Activated B cell treated with CpG ODN at 0.5 μM for 24 hours (primary cell): ENCODE data around the gene ANKRD39. TPM values are rescaled to one million over a fixed set of nuclear protein-coding genes. Genes with fewer than 3 reads are reported as not detected.

Experiments used
- ATAC-seq: fragments of 200-7000 bp; cut with Tn5 transposase; one replicate; pipeline ENCODE4 v1.10.0; 2021; ENCODE audit warnings: low read depth, mild to moderate bottlenecking, moderate library complexity
- CTCF ChIA-PET: fragments of 350-600 bp; sonication (Branson Sonifier 250); formaldehyde crosslinking; loops from one replicate; lab custom pipeline; 2021; ENCODE audit warnings: antibody characterized with exemption; lab: Charles Lee
- POLR2A ChIA-PET: fragments of 350-600 bp; sonication (Branson Sonifier 250); formaldehyde crosslinking; loops from one replicate; lab custom pipeline; 2021; ENCODE audit warnings: antibody characterized with exemption; lab: Charles Lee
- DNase-seq: peaks from one replicate; pipeline ENCODE4 v3.0.0; 2022
- H3K27ac Mint-ChIP-seq: one replicate; pipeline ENCODE4 v1.8.0; 2020; ENCODE audit warnings: mixed read lengths
- H3K27me3 Mint-ChIP-seq: one replicate; pipeline ENCODE4 v1.8.0; 2021; ENCODE audit warnings: mixed read lengths
- H3K36me3 Mint-ChIP-seq: one replicate; pipeline ENCODE4 v1.8.0; 2021; ENCODE audit warnings: low read depth, mixed read lengths
- H3K4me1 Mint-ChIP-seq: one replicate; pipeline ENCODE4 v1.8.0; 2021; ENCODE audit warnings: mixed read lengths
- H3K4me3 Mint-ChIP-seq: one replicate; pipeline ENCODE4 v1.8.0; 2020; ENCODE audit warnings: mild to moderate bottlenecking, mixed read lengths
- H3K9me3 Mint-ChIP-seq: one replicate; pipeline ENCODE4 v1.8.0; 2020; ENCODE audit warnings: mixed read lengths
- CTCF ChIP-seq: fragments of 200-600 bp; IDR thresholded peaks from one replicate; pipeline ENCODE4 v1.8.0; 2022; ENCODE audit warnings: antibody characterized with exemption, mild to moderate bottlenecking
- intact Hi-C: fragments of 100-400 bp; cut with micrococcal nuclease; formaldehyde crosslinking; loops from one replicate; pipeline ENCODE4 v1.15.1; 2024
- total RNA-seq: library from RNA; stranded (reverse); gene quantifications from 2 replicates; pipeline ENCODE4 v1.2.3, GENCODE V29; 2022

The ANKRD39 gene
- total RNA-seq, 1 donor from 2014 or later: 12.7 TPM

- no peak for ATAC-seq
- no peak for DNase-seq
- Mint-ChIP-seq H3K27ac (no peak overlapping the region), H3K9me3 (no peaks in the 10 kb centered on the region), H3K27me3 (no peaks in the 10 kb centered on the region), H3K4me1 (peaks cover 16% of the 10 kb centered on the region), H3K4me3 (no peak overlapping the region), H3K36me3 (peaks cover 16% of the 10 kb centered on the region)
- intact Hi-C loops: no loop called here
- ChIA-PET CTCF (no interaction called here), POLR2A (interaction anchor here (0.5 to 1.5 kb wide), 2 partner anchors 15 to 208 kb away, joined by 3 to 6 read pairs; partner anchors contain the start of gene ANKRD39)
- no peak for TF ChIP-seq CTCF
Observed at GRCh38 chr2:96842600-96842999, 15.2 kb downstream of the ANKRD39 start.

GRCh38 chr2:96841701-96842495 is 15.9 kb downstream of the ANKRD39 start:
- ChIA-PET POLR2A (interaction anchor here (1.5 kb wide), 1 partner anchor 16 kb away, joined by 6 read pairs; the partner anchor contains the start of gene ANKRD39), CTCF (no interaction called here)
- ATAC-seq (no peak), DNase-seq (no peak)
- no peaks in the 10 kb centered on the region for H3K9me3 Mint-ChIP-seq
- H3K27me3 Mint-ChIP-seq: no peaks in the 10 kb centered on the region
- peaks cover 12% of the 10 kb centered on the region for H3K36me3 Mint-ChIP-seq
- TF ChIP-seq CTCF: no peak
- no peak overlapping the region for H3K27ac Mint-ChIP-seq
- no peak overlapping the region for H3K4me3 Mint-ChIP-seq
- intact Hi-C loops: no loop called here
- H3K4me1 Mint-ChIP-seq: peaks cover 16% of the 10 kb centered on the region

- CTCF ChIA-PET: interaction anchor here (0.6 to 0.9 kb wide), 2 partner anchors 18 to 24 kb away, joined by 3 read pairs; partner anchors contain the start of genes ANKRD39 and CNNM3
Observed at GRCh38 chr2:96839875-96840850, 17.7 kb downstream of the ANKRD39 start.

GRCh38 chr2:96839293-96839874 is 18.4 kb downstream of the ANKRD39 start:
- H3K36me3 Mint-ChIP-seq: peaks cover 16% of the 10 kb centered on the region
- no peak for TF ChIP-seq CTCF
- no peaks in the 10 kb centered on the region for H3K27me3 Mint-ChIP-seq
- DNase-seq (peak; percentile 73), ATAC-seq (peak; percentile 98)
- intact Hi-C loops: loop anchor here (1.0 kb wide), 2 partner anchors 19 to 30 kb away; partner anchors contain the start of gene ANKRD39
- no peak overlapping the region for H3K27ac Mint-ChIP-seq
- POLR2A ChIA-PET: interaction anchor here (1.6 to 2.0 kb wide), 2 partner anchors 18 to 23 kb away, joined by 8 to 14 read pairs; partner anchors contain the start of genes ANKRD39 and CNNM3
- CTCF ChIA-PET: interaction anchor here (0.6 to 0.9 kb wide), 2 partner anchors 19 to 23 kb away, joined by 3 read pairs; partner anchors contain the start of genes ANKRD39 and CNNM3
- peaks cover 16% of the 10 kb centered on the region for H3K4me1 Mint-ChIP-seq
- no peaks in the 10 kb centered on the region for H3K9me3 Mint-ChIP-seq
- peak overlapping the region; percentile 56 for H3K4me3 Mint-ChIP-seq

More at GRCh38 chr2:96839875-96840850, 17.7 kb downstream of the ANKRD39 start:
- H3K27ac Mint-ChIP-seq: no peak overlapping the region
- peak overlapping the region; percentile 32 for H3K4me3 Mint-ChIP-seq
- intact Hi-C loops: loop anchor here (1.0 kb wide), 2 partner anchors 18 to 29 kb away; partner anchors contain the start of gene ANKRD39
- peaks cover 13% of the 10 kb centered on the region for H3K36me3 Mint-ChIP-seq
- no peaks in the 10 kb centered on the region for H3K27me3 Mint-ChIP-seq
- TF ChIP-seq CTCF: no peak
- POLR2A ChIA-PET: interaction anchor here (1.6 to 2.0 kb wide), 2 partner anchors 18 to 24 kb away, joined by 8 to 14 read pairs; partner anchors contain the start of genes ANKRD39 and CNNM3
- DNase-seq (no peak), ATAC-seq (no peak)
- H3K9me3 Mint-ChIP-seq: no peaks in the 10 kb centered on the region
- peaks cover 16% of the 10 kb centered on the region for H3K4me1 Mint-ChIP-seq
